Stomach (tissue), 9 donors: ENCODE data around the gene ATP2C1. TPM values are rescaled to one million over a fixed set of nuclear protein-coding genes. Genes with fewer than 3 reads are reported as not detected.

Experiments
- DNase-seq, 2 donors: peaks; one replicate each; pipeline versions ENCODE4 v3.0.0 to v3.0.0-alpha.2; 2013 to 2019
- H3K27ac ChIP-seq, 5 donors: fragments of 200-600 bp in 4 of 5; sonication (generic) in 4 of 5; one replicate each; pipeline ENCODE4 v1.5.1; 2013 to 2019; ENCODE audit warnings: mild to moderate bottlenecking in 1 of 5, moderate library complexity in 1 of 5
- H3K27me3 ChIP-seq, 3 donors: fragments of 200-600 bp; sonication (generic); one replicate each; pipeline ENCODE4 v1.5.1; 2017 to 2019; ENCODE audit warnings: mixed run types in 1 of 3
- H3K36me3 ChIP-seq, 4 donors: fragments of 200-600 bp; sonication (generic); 1 replicate in 3 of 4; 2 replicates in 1 of 4; pipeline ENCODE4 v1.5.1; 2016 to 2019
- H3K4me1 ChIP-seq, 4 donors: fragments of 200-600 bp; sonication (generic); one replicate each; pipeline ENCODE4 v1.5.1; 2016 to 2019
- H3K4me3 ChIP-seq, 4 donors: fragments of 200-600 bp; sonication (generic) in 3 of 4; one replicate each; pipeline ENCODE4 v1.5.1; 2016 to 2019; ENCODE audit warnings: mild to moderate bottlenecking in 1 of 4
- H3K9me3 ChIP-seq, 4 donors: fragments of 200-600 bp; sonication (generic); one replicate each; pipeline ENCODE4 v1.5.1; 2016 to 2019
- CTCF ChIP-seq, 7 experiments: fragments of 450-650 bp in 4 of 7; fragments of 200-600 bp in 3 of 7; sonication (generic) in 3 of 7; IDR thresholded peaks; one replicate each; pipeline ENCODE4 v1.5.1; 2016 to 2019; ENCODE audit warnings: antibody characterized with exemption in 7 of 7, control low read depth in 2 of 7, mild to moderate bottlenecking in 1 of 7
- EP300 ChIP-seq: sonication (generic); formaldehyde crosslinking; IDR thresholded peaks from one replicate; pipeline ENCODE4 v1.6.1; 2017; ENCODE audit warnings: antibody characterized with exemption
- POLR2A ChIP-seq, 4 donors: fragments of 450-650 bp; IDR thresholded peaks; one replicate each; pipeline ENCODE4 v1.6.1; 2016; ENCODE audit warnings: antibody characterized with exemption in 4 of 4, control low read depth in 2 of 4, mild to moderate bottlenecking in 1 of 4, moderate library complexity in 1 of 4
- POLR2AphosphoS5 ChIP-seq, 3 donors: sonication (generic); formaldehyde crosslinking; IDR thresholded peaks; one replicate each; pipeline ENCODE4 v1.6.1; 2016; ENCODE audit warnings: antibody characterized with exemption in 3 of 3
- WGBS, 5 donors: extraction: QIAGEN DNeasy Blood & Tissue Kit in 3 of 5; methylation state at CpG; one replicate each; pipeline versions ENCODE4 v1.1.5 to v1.1.7; 2013 to 2018; 5-methylcytosine and 5-hydroxymethylcytosine counted together
- intact Hi-C: fragments of 100-400 bp; cut with DNase I; formaldehyde crosslinking; loops from one replicate; pipeline ENCODE4 v1.15.1; 2023; ENCODE audit warnings: low total_unique reads
- polyA plus RNA-seq, 3 donors: library from polyadenylated mRNA; stranded (reverse); fragments of 200-250 nt; gene quantifications; one replicate each; pipeline ENCODE4 v1.2.3, GENCODE V29; 2013
- total RNA-seq, 5 donors: library from RNA; depleted of rRNA; stranded (reverse); fragments of >200 nt; gene quantifications; one replicate each; pipeline versions ENCODE4 v1.1.0 to v1.2.3, GENCODE V29; 2014 to 2016
- donor health status: healthy with polysubstance abuse.
- donor health status: Bipolar disorder and iron deficiency.
- donor health status: healthy.

Gene ATP2C1
- total and polyA plus RNA-seq, 8 donors: 10.5 to 114 (median 33.0) TPM

GRCh38 chr3:130981469-130981868 is 87.6 kb downstream of the ATP2C1 start:
- Histone ChIP-seq H3K4me1 (no peaks in the 10 kb centered on the region), H3K9me3 (no peaks in the 10 kb centered on the region), H3K27me3 (no peaks in the 10 kb centered on the region), H3K4me3 (no peak overlapping the region), H3K36me3 (peaks cover 0 to 50% (median 37%) of the 10 kb centered on the region in 4 donors), H3K27ac (no peak overlapping the region)
- DNase-seq: no peak
- TF ChIP-seq CTCF (IDR thresholded peaks at IDR 0.05): no peak
- no peak for TF ChIP-seq POLR2AphosphoS5 (IDR thresholded peaks at IDR 0.05)
- TF ChIP-seq EP300: no peak
- TF ChIP-seq POLR2A (IDR thresholded peaks at IDR 0.05): no peak
- intact Hi-C loops: no loop called here
- 84 to 92% (median 91%) methylated on average over 2 of the region's 2 CpGs for WGBS, 5 donors

DNA sequence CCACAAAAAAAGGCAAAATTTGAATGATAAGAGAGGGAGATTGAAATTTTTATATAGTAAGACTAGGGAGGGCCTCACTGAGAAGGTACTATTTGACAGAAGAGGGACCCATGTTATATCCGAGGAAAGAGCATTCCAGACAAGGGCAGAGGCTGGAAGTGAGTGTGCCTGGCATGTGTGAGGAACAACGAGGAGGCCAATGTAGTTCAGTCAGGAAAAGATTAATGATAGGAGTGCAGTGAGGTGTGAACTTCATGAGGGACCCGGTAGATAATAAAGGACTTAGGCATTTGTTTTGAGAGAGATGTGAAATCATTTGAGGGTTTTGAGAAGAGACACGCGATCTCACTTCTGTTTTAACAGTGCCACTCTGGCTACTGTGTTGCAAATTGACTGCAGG is 96.4 kb downstream of the ATP2C1 start:
- TF ChIP-seq POLR2A (IDR thresholded peaks at IDR 0.05): no peak
- no peak for TF ChIP-seq CTCF (IDR thresholded peaks at IDR 0.05)
- TF ChIP-seq POLR2AphosphoS5 (IDR thresholded peaks at IDR 0.05): no peak
- no peak for TF ChIP-seq EP300
- 68 to 84% (median 70%) methylated on average over 5 of the region's 5 CpGs for WGBS, 5 donors
- Histone ChIP-seq H3K9me3 (no peaks in the 10 kb centered on the region), H3K4me1 (no peaks in the 10 kb centered on the region), H3K27me3 (no peaks in the 10 kb centered on the region), H3K4me3 (no peak overlapping the region), H3K36me3 (peaks cover 7 to 41% (median 38%) of the 10 kb centered on the region in 4 donors), H3K27ac (no peak overlapping the region)
- no peak for DNase-seq
- intact Hi-C loops: no loop called here

DNA sequence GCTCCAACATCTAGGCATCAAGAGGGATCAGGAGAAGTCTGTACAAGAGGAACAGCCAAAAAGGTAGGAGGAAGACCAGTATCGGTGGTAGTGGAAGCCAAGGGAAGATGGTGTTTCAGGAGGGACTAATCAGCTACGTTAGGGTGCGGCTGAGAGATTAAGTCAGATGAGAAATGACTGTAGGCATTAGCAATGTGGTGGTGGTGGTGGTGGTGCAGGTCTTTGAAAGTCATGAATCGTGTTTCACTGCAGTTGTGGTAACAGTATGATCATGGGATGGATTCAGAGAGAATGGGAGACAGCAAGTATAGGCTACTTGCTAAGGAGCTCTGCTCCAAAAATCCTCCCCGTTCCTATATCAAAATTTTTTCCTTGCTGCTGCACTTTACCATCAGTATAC is 97.2 kb downstream of the ATP2C1 start:
- WGBS, 5 donors: 89 to 96% (median 93%) methylated on average over 5 of the region's 5 CpGs
- Histone ChIP-seq H3K4me3 (no peak overlapping the region), H3K27ac (no peak overlapping the region), H3K9me3 (no peaks in the 10 kb centered on the region), H3K4me1 (no peaks in the 10 kb centered on the region), H3K27me3 (no peaks in the 10 kb centered on the region), H3K36me3 (peaks cover 7 to 49% (median 46%) of the 10 kb centered on the region in 4 donors)
- intact Hi-C loops: no loop called here
- DNase-seq: no peak
- no peak for TF ChIP-seq EP300
- TF ChIP-seq POLR2AphosphoS5 (IDR thresholded peaks at IDR 0.05): no peak
- no peak for TF ChIP-seq POLR2A (IDR thresholded peaks at IDR 0.05)
- TF ChIP-seq CTCF (IDR thresholded peaks at IDR 0.05): no peak

DNA sequence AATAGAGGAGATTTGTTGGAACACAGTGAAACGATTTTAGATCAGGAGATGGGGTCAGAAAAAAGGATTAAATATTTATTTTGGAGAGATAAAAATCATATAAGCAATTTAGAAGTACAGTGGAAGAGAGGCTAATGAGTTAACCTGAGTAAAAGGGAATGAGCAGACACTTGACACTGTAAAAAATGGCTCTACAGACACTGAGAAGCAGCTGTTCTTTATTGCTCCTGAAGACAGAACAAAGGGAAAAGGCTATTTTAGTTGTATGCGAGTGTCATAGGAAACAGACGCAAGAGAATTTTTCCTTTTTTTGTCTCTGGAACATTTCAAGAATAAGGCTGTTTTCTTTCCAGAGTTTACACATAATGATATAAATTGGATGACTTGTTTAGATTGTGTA is 98.5 kb downstream of the ATP2C1 start:
- H3K36me3 ChIP-seq: peaks cover 7 to 62% (median 58%) of the 10 kb centered on the region in 4 donors
- intact Hi-C loops: no loop called here

More for the DNA sequence above, 98.5 kb downstream of the ATP2C1 start:
- no peaks in the 10 kb centered on the region for H3K27me3 ChIP-seq
- no peak overlapping the region for H3K27ac ChIP-seq
- no peaks in the 10 kb centered on the region for H3K4me1 ChIP-seq
- H3K4me3 ChIP-seq: no peak overlapping the region
- TF ChIP-seq EP300: no peak
- TF ChIP-seq CTCF (IDR thresholded peaks at IDR 0.05): no peak
- TF ChIP-seq POLR2A (IDR thresholded peaks at IDR 0.05): no peak
- TF ChIP-seq POLR2AphosphoS5 (IDR thresholded peaks at IDR 0.05): no peak
- no peak for DNase-seq
- no peaks in the 10 kb centered on the region for H3K9me3 ChIP-seq
- 69 to 74% (median 73%) methylated on average over 3 of the region's 3 CpGs for WGBS, 5 donors
